HG03103 (cell line): ENCODE data around the gene DNAJC3.
"Not testable (repeated sequence)": the region's sequence is repeated elsewhere in the genome, so short reads cannot be mapped to it uniquely, and the experiment has no call there.

ENCODE experiments used
- ATAC-seq: cut with Tn5 transposase; IDR thresholded peaks from one replicate; pipeline ENCODE4 v1.9.1; 2021; ENCODE audit warnings: low read depth; ENCODE audit not compliant: unreplicated experiment

DNAJC3 gene

DNA sequence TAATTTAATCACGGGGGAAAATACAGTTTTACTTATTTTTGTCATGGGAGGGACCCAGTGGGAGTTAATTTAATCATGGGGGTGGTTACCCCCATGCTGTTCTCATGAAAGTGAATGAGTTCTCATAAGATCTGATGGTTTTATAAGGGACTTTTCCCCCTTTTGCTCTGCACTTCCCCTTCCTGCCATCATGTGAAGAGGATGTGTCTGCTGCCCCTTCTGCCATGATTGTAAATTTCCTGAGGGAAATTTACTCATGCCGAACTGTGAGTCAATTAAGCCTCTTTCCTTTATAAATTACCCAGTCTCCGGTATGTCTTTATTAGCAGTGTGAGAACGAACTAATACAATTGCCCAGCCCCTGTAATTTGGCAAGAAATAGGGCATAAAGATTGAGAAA, 35.9 kb downstream of the DNAJC3 start:
- not testable (repeated sequence) for ATAC-seq

- no peak for ATAC-seq
Observed at GRCh38 chr13:95713651-95714050, 36.7 kb downstream of the DNAJC3 start.

DNA sequence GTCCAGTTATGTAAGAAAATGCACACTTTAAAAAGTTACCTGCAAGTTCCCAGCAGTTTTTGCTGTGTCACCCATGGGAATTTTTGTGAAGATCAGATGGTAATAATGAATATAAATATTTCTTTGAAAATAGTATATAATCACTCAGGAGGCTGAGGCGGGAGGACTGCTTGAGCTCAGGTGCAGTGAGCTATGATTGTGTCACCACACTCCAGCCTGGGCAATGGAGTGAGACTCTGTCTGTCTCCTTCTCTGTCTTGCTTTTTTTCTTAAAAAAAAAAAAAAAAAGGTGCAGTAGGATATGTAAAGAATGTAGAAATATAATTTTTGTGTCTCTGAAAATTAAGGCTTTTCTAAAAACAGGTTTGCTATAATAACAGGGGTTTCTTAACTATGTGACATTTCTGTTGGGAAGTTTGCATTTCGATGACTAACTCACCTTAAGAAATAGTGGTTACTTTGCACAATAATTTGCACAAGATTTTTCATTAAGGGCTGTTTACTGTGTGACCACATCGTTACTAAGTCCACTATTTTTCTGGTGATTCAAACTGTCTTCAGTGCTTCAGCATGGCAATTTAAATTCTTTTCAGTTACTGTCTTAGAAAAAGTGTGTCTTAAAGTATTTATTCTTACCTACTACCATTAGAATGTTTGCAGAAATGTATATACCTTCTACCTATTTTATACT, 37.3 kb downstream of the DNAJC3 start:
- no peak for ATAC-seq

GRCh38 chr13:95716231-95716630, 39.3 kb downstream of the DNAJC3 start:
- no peak for ATAC-seq

- ATAC-seq, result no peak
Observed at GRCh38 chr13:95722241-95722640, 45.3 kb downstream of the DNAJC3 start.

DNA sequence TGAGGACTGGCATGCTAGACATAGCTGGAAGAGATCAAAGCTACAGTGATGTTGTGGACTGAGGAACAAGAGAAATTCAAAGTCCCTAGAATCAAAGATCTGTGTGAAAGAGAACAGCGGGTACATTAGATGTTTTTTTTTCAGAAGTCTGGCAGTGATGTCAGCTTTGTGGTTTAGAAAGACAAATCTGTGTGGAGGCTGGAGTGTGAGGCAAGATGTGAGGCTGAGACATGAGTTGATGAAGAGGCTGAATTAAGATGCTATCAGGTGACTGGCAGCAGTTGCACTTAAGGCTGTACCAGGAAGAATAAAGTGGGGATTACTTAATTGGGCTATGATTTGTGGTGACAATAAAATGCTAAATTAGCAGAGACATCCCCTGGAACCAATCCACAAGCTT, 46.5 kb downstream of the DNAJC3 start:
- ATAC-seq, result no peak

DNA sequence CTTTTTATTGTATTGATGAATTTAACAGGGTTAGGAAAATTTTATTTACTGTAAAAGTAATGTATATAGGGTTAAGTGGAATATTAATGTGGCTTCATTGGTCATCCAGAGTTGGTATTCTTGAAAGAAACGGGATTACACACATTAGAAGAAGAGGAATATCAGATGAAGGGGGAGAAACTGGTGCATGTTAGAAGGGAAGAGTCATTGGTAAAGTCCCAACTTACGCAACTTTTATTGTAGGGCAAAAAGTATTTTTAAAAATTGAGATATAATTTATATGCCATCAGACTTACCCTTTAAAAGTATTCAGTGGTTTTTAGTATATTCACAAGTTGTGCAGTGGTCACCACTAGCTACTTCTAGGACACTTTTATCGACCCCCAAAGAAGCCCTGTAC, 47.3 kb downstream of the DNAJC3 start:
- ATAC-seq, result no peak

GRCh38 chr13:95726876-95727275, 49.9 kb downstream of the DNAJC3 start:
- no peak for ATAC-seq

- no peak for ATAC-seq
Observed at GRCh38 chr13:95728957-95729356, 52.0 kb downstream of the DNAJC3 start.

- ATAC-seq, result no peak
Observed at GRCh38 chr13:95734124-95734523, 57.2 kb downstream of the DNAJC3 start.

DNA sequence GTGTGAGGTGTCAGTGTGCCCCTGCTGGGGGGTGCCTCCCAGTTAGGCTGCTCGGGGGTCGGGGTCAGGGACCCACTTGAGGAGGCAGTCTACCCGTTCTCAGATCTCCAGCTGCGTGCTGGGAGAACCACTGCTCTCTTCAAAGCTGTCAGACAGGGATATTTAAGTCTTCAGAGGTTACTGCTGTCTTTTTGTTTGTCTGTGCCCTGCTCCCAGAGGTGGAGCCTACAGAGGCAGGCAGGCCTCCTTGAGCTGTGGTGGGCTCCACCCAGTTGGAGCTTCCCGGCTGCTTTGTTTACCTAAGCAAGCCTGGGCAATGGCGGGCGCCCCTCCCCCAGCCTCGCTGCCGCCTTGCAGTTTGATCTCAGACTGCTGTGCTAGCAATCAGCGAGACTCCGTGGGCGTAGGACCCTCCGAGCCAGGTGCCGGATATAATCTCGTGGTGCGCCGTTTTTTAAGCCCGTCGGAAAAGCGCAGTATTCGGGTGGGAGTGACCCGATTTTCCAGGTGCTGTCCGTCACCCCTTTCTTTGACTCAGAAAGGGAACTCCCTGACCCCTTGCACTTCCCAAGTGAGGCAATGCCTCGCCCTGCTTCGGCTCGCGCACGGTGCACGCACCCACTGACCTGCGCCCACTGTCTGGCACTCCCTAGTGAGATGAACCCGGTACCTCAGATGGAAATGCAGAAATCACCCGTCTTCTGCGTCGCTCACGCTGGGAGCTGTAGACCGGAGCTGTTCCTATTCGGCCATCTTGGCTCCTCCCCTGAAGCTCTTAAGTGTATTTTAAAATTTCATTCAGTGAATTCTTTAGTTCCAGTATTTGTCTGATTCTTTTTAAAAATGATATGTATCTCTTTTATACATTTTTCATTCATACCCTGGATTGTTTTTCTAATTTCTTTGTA, 63.4 kb downstream of the DNAJC3 start:
- not testable (repeated sequence) for ATAC-seq

GRCh38 chr13:95740979-95741320, 64.0 kb downstream of the DNAJC3 start:
- ATAC-seq, result no peak

DNA sequence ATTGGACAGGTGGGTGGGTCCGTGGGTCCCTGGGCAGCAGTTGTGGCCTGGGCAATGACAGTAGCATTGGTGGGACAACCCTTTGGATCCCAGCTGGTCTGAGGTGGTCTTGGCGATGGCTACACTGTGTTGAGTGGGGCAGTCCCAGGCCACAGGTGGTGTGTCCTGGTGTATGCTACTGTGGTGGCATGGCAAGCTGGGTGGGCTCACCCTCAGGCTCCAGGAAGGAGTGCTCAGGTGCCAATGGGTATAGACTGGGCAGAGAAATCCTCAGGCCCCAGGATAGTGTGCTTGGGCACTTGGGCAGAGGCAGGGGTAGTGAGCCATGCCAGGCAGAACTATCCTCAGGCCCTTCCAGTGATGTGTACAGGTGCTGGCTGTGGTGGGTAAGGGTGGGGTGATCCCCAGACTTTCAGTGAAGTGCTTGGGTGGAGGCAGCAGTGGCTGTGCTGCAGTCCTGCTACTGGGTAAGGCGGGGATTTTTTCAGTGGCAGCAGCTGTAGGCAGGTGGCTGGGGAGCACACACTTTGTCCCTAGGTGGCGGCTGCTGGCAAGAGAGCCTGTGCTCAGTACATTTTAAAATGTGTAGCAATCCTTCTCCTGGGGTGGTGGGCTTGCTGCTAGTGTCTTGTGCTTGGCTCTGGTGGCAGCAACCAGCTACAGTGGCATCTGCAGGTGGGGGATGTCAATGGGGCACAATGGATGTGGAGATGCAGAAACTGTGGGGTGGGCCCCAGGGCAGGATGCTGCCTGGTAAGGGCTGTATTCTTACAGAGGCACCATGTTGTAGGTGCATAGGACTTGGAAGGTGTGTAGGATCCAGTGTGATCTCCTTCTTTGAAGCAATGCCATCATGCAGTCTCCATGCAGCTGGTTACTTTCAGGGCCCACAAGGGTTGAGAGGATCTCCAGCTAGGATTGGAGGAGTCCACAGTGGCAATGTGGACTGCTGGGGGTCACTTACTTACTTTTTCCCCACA, 64.9 kb downstream of the DNAJC3 start:
- ATAC-seq, result no peak

DNA sequence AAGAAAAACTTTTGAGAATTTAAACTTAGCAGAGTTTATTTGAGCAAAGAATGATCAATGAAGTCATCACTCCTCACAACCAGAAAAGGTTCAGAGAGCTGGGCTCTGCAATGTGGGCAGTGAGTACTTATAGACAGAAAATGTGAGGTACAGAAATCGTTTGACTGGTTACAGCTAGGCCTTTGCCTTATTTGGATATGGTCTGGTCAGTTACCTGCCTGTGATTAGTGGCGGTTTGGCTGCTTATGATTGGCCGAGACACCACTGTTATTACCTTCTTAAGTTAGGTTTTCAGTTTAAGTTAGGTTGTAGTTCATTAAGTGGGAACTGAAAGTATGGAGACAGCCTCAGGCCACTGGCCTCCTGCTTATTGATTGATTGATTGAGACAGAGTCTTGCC, 66.3 kb downstream of the DNAJC3 start:
- no peak for ATAC-seq

- no peak for ATAC-seq
Observed at GRCh38 chr13:95745289-95745688, 68.3 kb downstream of the DNAJC3 start.

- ATAC-seq, result no peak
Observed at GRCh38 chr13:95745752-95746151, 68.8 kb downstream of the DNAJC3 start.

DNA sequence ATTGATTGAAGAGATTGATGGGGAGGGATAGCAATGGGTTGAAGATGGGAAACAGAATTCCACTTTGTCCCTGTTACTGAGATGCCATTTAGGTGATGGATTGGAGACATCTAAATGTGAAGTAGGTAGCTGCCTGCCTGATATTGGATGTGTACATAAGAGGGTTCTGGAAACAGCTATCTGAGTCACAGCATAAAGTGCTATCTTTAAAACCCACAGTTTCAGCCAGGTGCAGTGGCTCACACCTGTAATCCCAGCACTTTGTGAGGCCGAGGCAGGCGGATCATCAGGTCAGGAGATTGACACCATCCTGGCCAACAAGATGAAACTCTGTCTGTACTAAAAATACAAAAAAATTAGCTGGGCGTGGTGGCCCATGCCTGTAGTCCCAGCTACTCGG, 72.6 kb downstream of the DNAJC3 start:
- no peak for ATAC-seq

GRCh38 chr13:95752677-95753076, 75.7 kb downstream of the DNAJC3 start:
- no peak for ATAC-seq

GRCh38 chr13:95754069-95754468, 77.1 kb downstream of the DNAJC3 start:
- ATAC-seq, result no peak

- no peak for ATAC-seq
Observed at GRCh38 chr13:95756072-95756471, 79.1 kb downstream of the DNAJC3 start.

DNA sequence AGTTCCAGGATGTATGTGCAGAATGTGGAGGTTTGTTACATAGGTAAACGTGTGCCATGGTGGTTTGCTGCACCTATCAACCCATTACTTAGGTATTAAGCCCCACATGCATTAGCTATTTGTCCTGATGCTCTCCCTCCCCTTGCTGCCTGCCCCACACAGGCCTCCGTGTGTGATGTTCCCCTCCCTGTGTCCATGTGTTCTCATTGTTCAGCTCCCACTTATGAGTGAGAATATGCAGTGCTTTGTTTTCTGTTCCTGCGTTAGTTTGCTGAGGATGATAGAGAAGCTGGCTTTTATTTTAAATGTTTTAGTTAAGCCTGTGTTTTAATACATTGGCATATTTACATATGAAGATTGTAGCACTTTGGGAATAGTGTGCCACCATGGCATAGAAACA, 85.7 kb downstream of the DNAJC3 start:
- ATAC-seq, result not testable (repeated sequence)
